ENCODE results near the gene EIF5B. TPM values are rescaled to one million over a fixed set of nuclear protein-coding genes. Genes with fewer than 3 reads are reported as not detected.

The EIF5B gene
- total RNA-seq, 1 donor from 2014 or later = 87.0 TPM

- no peak overlapping the region for H3K4me3 ChIP-seq
- H3K9me3 ChIP-seq (replicated peaks) = no peaks in the 10 kb centered on the region
- peaks cover 57% of the 10 kb centered on the region for H3K4me1 ChIP-seq
- peaks cover 33% of the 10 kb centered on the region for H3K36me3 ChIP-seq
- no peak for TF ChIP-seq CTCF (IDR thresholded peaks at IDR 0.05; ENCODE audit: borderline replicate concordance)
- intact Hi-C loops (cut with micrococcal nuclease) = no loop called here
- no peaks in the 10 kb centered on the region for H3K27me3 ChIP-seq (ENCODE audit: low read depth)
- no peak overlapping the region for H3K27ac ChIP-seq (replicated peaks)
- no peak for DNase-seq
Measured at GRCh38 chr2:99448556-99448955, 111.4 kb downstream of the EIF5B start.

- intact Hi-C loops (cut with micrococcal nuclease) = no loop called here
- peaks cover 37% of the 10 kb centered on the region for H3K36me3 ChIP-seq
Measured at GRCh38 chr2:99450199-99450598, 113.0 kb downstream of the EIF5B start.

More at GRCh38 chr2:99450199-99450598, 113.0 kb downstream of the EIF5B start:
- Histone ChIP-seq H3K27ac (replicated peaks) (no peak overlapping the region), H3K27me3 (ENCODE audit: low read depth) (no peaks in the 10 kb centered on the region), H3K4me3 (no peak overlapping the region), H3K4me1 (peaks cover 46% of the 10 kb centered on the region), H3K9me3 (replicated peaks) (no peaks in the 10 kb centered on the region)
- DNase-seq = no peak
- TF ChIP-seq CTCF (IDR thresholded peaks at IDR 0.05; ENCODE audit: borderline replicate concordance) = no peak

Other genes with a start within 250 kb of the EIF5B start
- gene C2orf15, start 195.7 kb upstream of the EIF5B start, total RNA-seq = not detected
- gene TSGA10, start 182.4 kb upstream of the EIF5B start, total RNA-seq = 3.1 TPM
- gene LIPT1, start 182.4 kb upstream of the EIF5B start, total RNA-seq = 7.9 TPM
- 16.0 TPM for gene MITD1, start 156.3 kb upstream of the EIF5B start, total RNA-seq
- 34.8 TPM for gene MRPL30, start 156.2 kb upstream of the EIF5B start, total RNA-seq
- gene LYG2, start 81.7 kb upstream of the EIF5B start, total RNA-seq = not detected
- 0.58 TPM for gene LYG1, start 36.2 kb upstream of the EIF5B start, total RNA-seq
- gene TXNDC9, start 1.1 kb upstream of the EIF5B start, total RNA-seq = 20.6 TPM
- 42.8 TPM for gene REV1, start 152.6 kb downstream of the EIF5B start, total RNA-seq